ENCODE data around the gene KLF18.

Gene KLF18

DNA sequence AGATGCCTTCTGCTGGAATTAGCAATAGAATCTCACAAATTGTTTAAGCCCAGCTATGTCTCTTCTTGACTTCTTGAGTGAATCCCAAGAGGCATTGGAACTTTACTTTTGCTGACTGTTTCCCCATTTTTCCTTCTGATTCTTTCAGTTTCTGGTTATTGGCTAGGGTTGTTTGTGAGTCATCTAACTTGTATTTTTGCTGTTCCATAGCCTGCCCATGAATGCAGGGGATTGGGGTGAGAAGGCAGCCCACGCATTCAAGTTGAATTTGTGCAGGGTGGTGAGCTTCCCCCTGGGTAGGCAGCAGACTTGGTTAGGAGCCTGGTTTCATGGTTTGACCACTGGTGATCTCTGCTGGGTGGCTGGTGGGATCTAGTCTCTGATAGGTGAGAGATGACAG lies 33.2 kb downstream of the KLF18 start:
- H3K4me1 ChIP-seq (ENCODE audit: low read length) = no peaks in the 10 kb centered on the region
- TF ChIP-seq, protein P1, sequence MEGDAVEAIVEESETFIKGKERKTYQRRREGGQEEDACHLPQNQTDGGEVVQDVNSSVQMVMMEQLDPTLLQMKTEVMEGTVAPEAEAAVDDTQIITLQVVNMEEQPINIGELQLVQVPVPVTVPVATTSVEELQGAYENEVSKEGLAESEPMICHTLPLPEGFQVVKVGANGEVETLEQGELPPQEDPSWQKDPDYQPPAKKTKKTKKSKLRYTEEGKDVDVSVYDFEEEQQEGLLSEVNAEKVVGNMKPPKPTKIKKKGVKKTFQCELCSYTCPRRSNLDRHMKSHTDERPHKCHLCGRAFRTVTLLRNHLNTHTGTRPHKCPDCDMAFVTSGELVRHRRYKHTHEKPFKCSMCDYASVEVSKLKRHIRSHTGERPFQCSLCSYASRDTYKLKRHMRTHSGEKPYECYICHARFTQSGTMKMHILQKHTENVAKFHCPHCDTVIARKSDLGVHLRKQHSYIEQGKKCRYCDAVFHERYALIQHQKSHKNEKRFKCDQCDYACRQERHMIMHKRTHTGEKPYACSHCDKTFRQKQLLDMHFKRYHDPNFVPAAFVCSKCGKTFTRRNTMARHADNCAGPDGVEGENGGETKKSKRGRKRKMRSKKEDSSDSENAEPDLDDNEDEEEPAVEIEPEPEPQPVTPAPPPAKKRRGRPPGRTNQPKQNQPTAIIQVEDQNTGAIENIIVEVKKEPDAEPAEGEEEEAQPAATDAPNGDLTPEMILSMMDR (IDR thresholded peaks at IDR 0.05; ENCODE audit: low read depth, low read length) = no peak
- no peak for TF ChIP-seq EZH2phosphoT487 (IDR thresholded peaks at IDR 0.05; ENCODE audit: low read depth)
- no peak overlapping the region for H3K4me2 ChIP-seq (ENCODE audit: low read length)
- no peaks in the 10 kb centered on the region for H3K36me3 ChIP-seq (replicated peaks; ENCODE audit: low read depth, low read length)
- H3K27me3 ChIP-seq (ENCODE audit: low read depth, low read length) = peaks cover 9% of the 10 kb centered on the region; the same call in 1 of the 2 replicates
- H3K9ac ChIP-seq (ENCODE audit: low read length) = no peak overlapping the region
- no peak overlapping the region for H3K27ac ChIP-seq (ENCODE audit: low read length)
- H2AFZ ChIP-seq (ENCODE audit: low read depth, low read length) = no peak overlapping the region
- H3K9me3 ChIP-seq (ENCODE audit: insufficient read depth, low read length) = no peaks in the 10 kb centered on the region
- H4K20me1 ChIP-seq (ENCODE audit: insufficient read depth, low read length) = no peaks in the 10 kb centered on the region
- H3K4me3 ChIP-seq (ENCODE audit: low read length) = no peak overlapping the region
- no peaks in the 10 kb centered on the region for H3K79me2 ChIP-seq (ENCODE audit: low read length)

- Histone ChIP-seq H3K9ac (ENCODE audit: low read length) (no peak overlapping the region), H3K4me2 (ENCODE audit: low read length) (no peak overlapping the region), H4K20me1 (ENCODE audit: insufficient read depth, low read length) (no peaks in the 10 kb centered on the region), H3K27ac (ENCODE audit: low read length) (no peak overlapping the region), H3K36me3 (replicated peaks; ENCODE audit: low read depth, low read length) (no peaks in the 10 kb centered on the region), H3K27me3 (ENCODE audit: low read depth, low read length) (peaks cover 9% of the 10 kb centered on the region; the same call in 1 of the 2 replicates), H3K4me1 (ENCODE audit: low read length) (no peaks in the 10 kb centered on the region), H3K9me3 (ENCODE audit: insufficient read depth, low read length) (no peaks in the 10 kb centered on the region), H2AFZ (ENCODE audit: low read depth, low read length) (no peak overlapping the region), H3K79me2 (ENCODE audit: low read length) (no peaks in the 10 kb centered on the region), H3K4me3 (ENCODE audit: low read length) (no peak overlapping the region)
- TF ChIP-seq EZH2phosphoT487 (IDR thresholded peaks at IDR 0.05; ENCODE audit: low read depth) = no peak
- TF ChIP-seq, protein P1 (IDR thresholded peaks at IDR 0.05; ENCODE audit: low read depth, low read length) = no peak
These were observed 35.6 kb downstream of the KLF18 start for GRCh38 chr1:44105810-44106209.

- H3K4me2 ChIP-seq (ENCODE audit: low read length) = no peak overlapping the region
- TF ChIP-seq EZH2phosphoT487 (IDR thresholded peaks at IDR 0.05; ENCODE audit: low read depth) = no peak
- TF ChIP-seq, protein P1 (IDR thresholded peaks at IDR 0.05; ENCODE audit: low read depth, low read length) = no peak
- peaks cover 9% of the 10 kb centered on the region; the same call in 1 of the 2 replicates for H3K27me3 ChIP-seq (ENCODE audit: low read depth, low read length)
- H3K36me3 ChIP-seq (replicated peaks; ENCODE audit: low read depth, low read length) = no peaks in the 10 kb centered on the region
- H3K79me2 ChIP-seq (ENCODE audit: low read length) = no peaks in the 10 kb centered on the region
- no peaks in the 10 kb centered on the region for H3K4me1 ChIP-seq (ENCODE audit: low read length)
- no peak overlapping the region for H3K27ac ChIP-seq (ENCODE audit: low read length)
- H4K20me1 ChIP-seq (ENCODE audit: insufficient read depth, low read length) = no peaks in the 10 kb centered on the region
- H3K9ac ChIP-seq (ENCODE audit: low read length) = no peak overlapping the region
- H3K4me3 ChIP-seq (ENCODE audit: low read length) = no peak overlapping the region
- H2AFZ ChIP-seq (ENCODE audit: low read depth, low read length) = no peak overlapping the region
- no peaks in the 10 kb centered on the region for H3K9me3 ChIP-seq (ENCODE audit: insufficient read depth, low read length)
These were observed 37.9 kb downstream of the KLF18 start for GRCh38 chr1:44103270-44104131.

GRCh38 chr1:44101328-44101727 lies 40.1 kb downstream of the KLF18 start:
- TF ChIP-seq, protein P1 (IDR thresholded peaks at IDR 0.05; ENCODE audit: low read depth, low read length) = no peak
- TF ChIP-seq EZH2phosphoT487 (IDR thresholded peaks at IDR 0.05; ENCODE audit: low read depth) = no peak
- Histone ChIP-seq H3K36me3 (replicated peaks; ENCODE audit: low read depth, low read length) (no peaks in the 10 kb centered on the region), H3K27ac (ENCODE audit: low read length) (no peak overlapping the region)

More at GRCh38 chr1:44101328-44101727, 40.1 kb downstream of the KLF18 start:
- Histone ChIP-seq H3K4me2 (ENCODE audit: low read length) (no peak overlapping the region), H3K27me3 (ENCODE audit: low read depth, low read length) (0 out of 2 replicates have a peak, but pooled peaks cover under 1% of the 10 kb centered on the region), H3K4me3 (ENCODE audit: low read length) (no peak overlapping the region), H4K20me1 (ENCODE audit: insufficient read depth, low read length) (no peaks in the 10 kb centered on the region), H3K79me2 (ENCODE audit: low read length) (no peaks in the 10 kb centered on the region), H3K4me1 (ENCODE audit: low read length) (no peaks in the 10 kb centered on the region), H3K9me3 (ENCODE audit: insufficient read depth, low read length) (no peaks in the 10 kb centered on the region), H2AFZ (ENCODE audit: low read depth, low read length) (no peak overlapping the region), H3K9ac (ENCODE audit: low read length) (no peak overlapping the region)
